Activated naive CD8-positive, alpha-beta T cell treated with anti-CD3 and anti-CD28 coated beads for 36 hours (primary cell): Measurements from ENCODE around the gene RPL26. TPM values are rescaled to one million over a fixed set of nuclear protein-coding genes. Genes with fewer than 3 reads are reported as not detected.
"Not testable (repeated sequence)": the region's sequence is repeated elsewhere in the genome, so short reads cannot be mapped to it uniquely, and the experiment has no call there.

Experiments used
- DNase-seq: peaks from one replicate; pipeline ENCODE4 v3.0.0; 2021
- H3K27ac Mint-ChIP-seq: one replicate; pipeline ENCODE4 v1.8.0; 2022; ENCODE audit warnings: mild to moderate bottlenecking, moderate library complexity, mixed read lengths
- H3K27me3 Mint-ChIP-seq: one replicate; pipeline ENCODE4 v1.8.0; 2022; ENCODE audit warnings: mild to moderate bottlenecking, mixed read lengths
- H3K36me3 Mint-ChIP-seq: one replicate; pipeline ENCODE4 v1.8.0; 2021; ENCODE audit warnings: mild to moderate bottlenecking, mixed read lengths
- H3K4me1 Mint-ChIP-seq: one replicate; pipeline ENCODE4 v1.8.0; 2021; ENCODE audit warnings: mixed read lengths
- H3K4me3 Mint-ChIP-seq: one replicate; pipeline ENCODE4 v1.8.0; 2022; ENCODE audit warnings: mild to moderate bottlenecking, moderate library complexity, mixed read lengths
- H3K9me3 Mint-ChIP-seq: one replicate; pipeline ENCODE4 v1.8.0; 2022; ENCODE audit warnings: mixed read lengths
- total RNA-seq, 2 experiments: library from RNA; stranded (reverse); gene quantifications; one replicate each; pipeline ENCODE4 v1.2.3, GENCODE V29; 2021

The RPL26 gene
- total RNA-seq, 2 experiments from 2014 or later = 2,835 to 2,863 TPM

DNA sequence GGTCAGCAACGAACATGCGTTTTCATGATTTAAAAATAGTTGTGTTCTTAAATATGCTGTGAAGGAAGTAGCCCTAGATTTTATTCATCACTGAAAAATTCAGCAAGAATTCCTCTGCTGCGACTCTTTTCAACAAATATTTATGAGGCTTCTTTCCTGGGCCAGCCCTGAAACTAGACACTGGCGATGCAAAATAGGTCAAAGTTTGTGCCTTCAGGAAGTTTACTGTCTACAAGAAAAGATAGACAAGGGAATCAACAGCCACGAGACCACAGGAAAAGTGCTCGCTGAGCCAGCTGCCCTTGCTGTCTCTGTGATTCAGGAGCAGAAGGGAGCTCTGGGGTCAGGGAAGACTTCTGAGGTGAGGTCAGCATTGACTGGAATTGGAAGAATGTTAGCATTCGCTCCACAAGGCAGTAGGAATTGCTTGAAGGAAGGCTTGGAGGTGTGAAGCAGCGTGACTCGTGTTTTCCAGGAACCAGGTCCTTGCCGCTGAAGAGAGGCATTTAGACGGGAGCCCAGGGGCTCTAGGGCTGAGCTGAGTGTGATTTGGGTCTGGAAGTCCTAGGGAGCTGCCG, 1.9 kb upstream of the RPL26 start:
- peaks cover 5% of the 10 kb centered on the region for H3K27me3 Mint-ChIP-seq
- H3K4me3 Mint-ChIP-seq = peak overlapping the region; percentile 97
- DNase-seq = no peak
- peaks cover 36% of the 10 kb centered on the region for H3K4me1 Mint-ChIP-seq
- no peaks in the 10 kb centered on the region for H3K9me3 Mint-ChIP-seq
- peaks cover 32% of the 10 kb centered on the region for H3K36me3 Mint-ChIP-seq
- H3K27ac Mint-ChIP-seq = no peak overlapping the region

- Mint-ChIP-seq H3K4me1 (peaks cover 53% of the 10 kb centered on the region), H3K36me3 (peaks cover 52% of the 10 kb centered on the region), H3K27ac (peak overlapping the region; percentile 99), H3K4me3 (peak overlapping the region; percentile 97), H3K9me3 (no peaks in the 10 kb centered on the region), H3K27me3 (peaks cover 5% of the 10 kb centered on the region)
- no peak for DNase-seq
These were observed 182 bp downstream of the RPL26 start for GRCh38 chr17:8382880-8383142.

DNA sequence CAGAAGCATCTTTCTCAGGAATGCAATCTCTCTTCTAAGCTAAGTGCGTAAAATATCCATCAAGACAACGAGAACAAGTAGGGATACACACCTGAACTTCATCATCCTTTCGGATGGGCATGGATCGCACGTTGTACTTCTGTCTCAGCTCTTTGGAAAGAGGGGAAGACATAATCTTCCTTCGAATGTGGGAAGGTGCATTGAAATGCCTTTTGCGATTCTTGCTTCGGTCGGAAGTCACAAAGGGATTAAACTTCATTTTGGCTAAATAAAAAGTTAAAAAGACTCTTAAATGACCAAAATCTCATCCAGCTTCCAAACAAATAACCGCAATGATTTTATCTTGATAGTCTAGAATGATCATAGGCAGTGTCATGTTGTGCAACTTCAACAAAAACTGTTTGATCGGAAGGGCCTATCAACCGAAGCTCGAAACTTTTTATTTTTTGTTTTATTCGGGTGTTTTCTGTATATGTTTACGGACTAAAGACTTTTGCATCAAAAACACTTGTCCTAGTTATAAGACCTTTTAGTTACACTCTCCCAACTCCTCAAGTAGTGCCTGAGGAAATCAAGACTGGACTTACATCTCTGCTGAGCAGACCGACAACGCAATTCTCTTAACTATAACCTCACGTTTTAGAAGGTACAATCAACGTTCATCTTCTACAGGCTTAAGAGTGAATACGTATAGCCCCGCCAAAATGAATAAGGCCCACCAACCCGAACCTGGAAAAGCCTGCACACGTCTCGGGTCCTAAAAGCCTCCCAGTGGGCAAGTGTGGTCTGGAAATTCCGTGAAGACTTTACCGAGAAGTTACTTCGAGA, 727 bp downstream of the RPL26 start:
- Mint-ChIP-seq H3K27me3 (peaks cover 5% of the 10 kb centered on the region), H3K4me3 (peak overlapping the region; percentile 97), H3K27ac (peak overlapping the region; percentile 99), H3K4me1 (peaks cover 58% of the 10 kb centered on the region), H3K36me3 (peaks cover 56% of the 10 kb centered on the region), H3K9me3 (no peaks in the 10 kb centered on the region)
- DNase-seq = no peak

GRCh38 chr17:8380049-8380448, 2.9 kb downstream of the RPL26 start:
- Mint-ChIP-seq H3K27ac (peak overlapping the region; percentile 99), H3K4me3 (peak overlapping the region; percentile 97), H3K4me1 (peaks cover 66% of the 10 kb centered on the region), H3K27me3 (peaks cover 5% of the 10 kb centered on the region), H3K36me3 (peaks cover 75% of the 10 kb centered on the region), H3K9me3 (no peaks in the 10 kb centered on the region)
- DNase-seq = no peak

DNA sequence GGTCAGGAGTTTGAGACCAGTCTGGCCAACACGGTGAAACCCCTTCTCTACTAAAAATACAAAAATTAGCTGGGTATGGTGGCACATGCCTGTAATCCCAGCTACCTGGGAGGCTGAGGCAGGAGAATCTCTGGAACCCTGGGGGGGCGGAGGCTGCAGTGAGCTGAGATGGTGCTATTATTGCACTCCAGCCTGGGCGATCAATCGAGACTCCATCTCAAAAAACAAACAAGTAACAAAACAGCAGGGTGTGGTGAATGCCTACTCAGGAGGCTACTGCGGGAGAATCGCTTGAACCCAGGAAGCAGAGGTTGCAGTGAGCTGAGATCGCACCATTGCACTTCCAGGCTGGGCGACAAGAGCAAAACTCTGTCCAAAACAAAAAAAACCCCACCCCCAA, 4.9 kb downstream of the RPL26 start:
- Mint-ChIP-seq H3K27ac (peak overlapping the region; percentile 60), H3K4me3 (peak overlapping the region; percentile 85), H3K36me3 (peaks cover 78% of the 10 kb centered on the region), H3K4me1 (peaks cover 58% of the 10 kb centered on the region)
- H3K27me3 Mint-ChIP-seq, DNase-seq, H3K9me3 Mint-ChIP-seq: not testable (repeated sequence)

DNA sequence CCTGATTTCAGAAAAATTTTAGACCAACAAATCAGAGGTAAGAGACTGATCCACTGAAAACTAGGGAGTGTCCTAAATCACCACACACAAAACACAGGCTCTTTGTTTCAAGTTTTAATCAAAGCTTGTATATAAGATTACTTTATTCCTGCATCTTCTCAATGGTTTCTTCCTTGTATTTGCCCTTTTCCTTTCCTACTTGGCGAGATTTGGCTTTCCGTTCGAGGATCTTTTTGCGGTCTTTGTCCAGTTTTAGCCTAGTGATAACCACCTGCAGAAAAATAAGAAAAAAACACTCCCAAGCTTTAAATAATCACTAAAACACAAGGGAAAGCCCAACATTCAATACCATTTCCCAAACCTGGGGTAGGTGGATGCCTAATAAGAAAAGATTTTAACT, 5.6 kb downstream of the RPL26 start:
- peak overlapping the region; percentile 85 for H3K4me3 Mint-ChIP-seq

DNA sequence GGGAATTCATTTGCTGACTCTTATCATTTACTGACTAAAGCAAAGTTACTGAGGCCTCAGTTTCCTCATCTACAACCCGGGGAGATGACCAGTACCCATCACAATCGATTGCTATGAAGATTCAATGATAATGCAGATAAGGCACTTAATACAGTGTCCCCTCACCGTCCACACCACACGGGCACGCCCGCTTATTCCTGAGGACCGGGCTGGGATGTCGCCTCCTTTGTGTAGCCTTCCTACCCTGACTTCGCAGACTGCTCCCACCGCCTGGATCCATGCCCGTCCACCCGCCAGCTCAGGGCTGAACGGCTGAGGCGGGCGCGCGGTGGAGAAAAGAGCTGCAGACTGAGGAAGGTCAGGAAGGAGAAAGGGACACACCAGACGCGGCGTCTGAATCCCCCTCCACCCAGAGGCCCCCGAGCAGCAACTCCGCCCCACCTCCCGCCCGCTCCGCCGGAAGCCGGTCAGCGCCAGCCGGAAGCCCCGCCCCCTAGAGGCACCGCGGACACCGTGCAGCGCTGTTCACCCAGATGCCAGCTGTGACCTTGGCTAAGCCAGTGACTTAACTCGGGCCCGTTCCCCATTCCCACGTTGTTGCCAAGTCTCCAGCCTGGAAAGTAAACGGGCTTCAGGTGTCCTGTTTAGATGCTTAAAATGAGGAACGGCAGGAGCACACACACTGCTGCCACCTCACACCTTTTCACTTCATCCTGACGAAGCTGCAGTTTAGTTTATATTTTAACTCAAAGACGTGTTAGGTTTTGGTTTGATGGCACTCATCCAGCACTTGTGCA, 6.5 kb downstream of the RPL26 start, which contains the start of gene KRABD2:
TSS of gene KRABD2 (minus strand) at position 434 of the 797 bp plus-strand sequence.
- Mint-ChIP-seq H3K4me3 (peak within 1 kb of the TSS; percentile 85), H3K36me3 (peaks cover 62% of the 10 kb centered on the region), H3K27me3 (no peaks in the 10 kb centered on the region), H3K27ac (peak within 1 kb of the TSS; percentile 85), H3K4me1 (peaks cover 54% of the 10 kb centered on the region), H3K9me3 (no peaks in the 10 kb centered on the region)
- peak; percentile 94 for DNase-seq

More for the DNA sequence above, 5.6 kb downstream of the RPL26 start:
- H3K36me3 Mint-ChIP-seq = peaks cover 71% of the 10 kb centered on the region
- peaks cover 54% of the 10 kb centered on the region for H3K4me1 Mint-ChIP-seq
- no peaks in the 10 kb centered on the region for H3K27me3 Mint-ChIP-seq
- H3K27ac Mint-ChIP-seq = peak overlapping the region; percentile 85
- no peaks in the 10 kb centered on the region for H3K9me3 Mint-ChIP-seq
- no peak for DNase-seq

GRCh38 chr17:8375738-8376259, 7.2 kb downstream of the RPL26 start:
- peaks cover 55% of the 10 kb centered on the region for H3K36me3 Mint-ChIP-seq
- DNase-seq = no peak
- H3K4me1 Mint-ChIP-seq = peaks cover 48% of the 10 kb centered on the region
- peak overlapping the region; percentile 85 for H3K4me3 Mint-ChIP-seq
- no peaks in the 10 kb centered on the region for H3K27me3 Mint-ChIP-seq
- H3K27ac Mint-ChIP-seq = peak overlapping the region; percentile 85
- no peaks in the 10 kb centered on the region for H3K9me3 Mint-ChIP-seq

DNA sequence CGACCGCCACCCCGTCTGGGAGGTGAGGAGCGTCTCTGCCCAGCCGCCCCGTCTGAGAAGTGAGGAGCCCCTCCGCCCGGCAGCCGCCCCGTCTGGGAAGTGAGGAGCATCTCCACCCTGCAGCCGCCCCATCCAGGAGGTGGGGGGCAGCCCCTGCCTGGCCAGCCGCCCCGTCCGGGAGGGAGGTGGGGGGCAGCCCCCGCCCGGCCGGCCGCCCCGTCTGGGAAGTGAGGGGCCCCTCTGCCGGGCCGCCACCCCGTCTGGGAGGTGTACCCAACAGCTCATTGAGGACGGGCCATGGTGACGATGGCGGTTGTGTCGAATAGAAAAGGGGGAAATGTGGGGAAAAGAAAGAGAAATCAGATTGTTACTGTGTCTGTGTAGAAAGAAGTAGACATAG, 9.1 kb downstream of the RPL26 start:
- Mint-ChIP-seq H3K4me1 (peaks cover 36% of the 10 kb centered on the region), H3K36me3 (peaks cover 38% of the 10 kb centered on the region)
- not testable (repeated sequence) for H3K27ac Mint-ChIP-seq, DNase-seq, H3K27me3 Mint-ChIP-seq, H3K4me3 Mint-ChIP-seq, H3K9me3 Mint-ChIP-seq

- H3K4me3 Mint-ChIP-seq = no peak overlapping the region
- H3K27me3 Mint-ChIP-seq = no peaks in the 10 kb centered on the region
- H3K36me3 Mint-ChIP-seq = peaks cover 25% of the 10 kb centered on the region
These were observed 10.6 kb downstream of the RPL26 start for GRCh38 chr17:8372422-8372821.

GRCh38 chr17:8371786-8372185, 11.2 kb downstream of the RPL26 start:
- Mint-ChIP-seq H3K36me3 (peaks cover 21% of the 10 kb centered on the region), H3K4me1 (peaks cover 17% of the 10 kb centered on the region), H3K27me3 (no peaks in the 10 kb centered on the region), H3K9me3 (no peaks in the 10 kb centered on the region), H3K4me3 (no peak overlapping the region), H3K27ac (no peak overlapping the region)
- no peak for DNase-seq

More at GRCh38 chr17:8372422-8372821, 10.6 kb downstream of the RPL26 start:
- no peak for DNase-seq
- Mint-ChIP-seq H3K9me3 (no peaks in the 10 kb centered on the region), H3K27ac (no peak overlapping the region), H3K4me1 (peaks cover 23% of the 10 kb centered on the region)

GRCh38 chr17:8369944-8370343, 13.0 kb downstream of the RPL26 start:
- no peaks in the 10 kb centered on the region for H3K27me3 Mint-ChIP-seq
- no peaks in the 10 kb centered on the region for H3K9me3 Mint-ChIP-seq
- peaks cover 4% of the 10 kb centered on the region for H3K36me3 Mint-ChIP-seq
- DNase-seq = no peak
- H3K27ac Mint-ChIP-seq = no peak overlapping the region
- H3K4me3 Mint-ChIP-seq = no peak overlapping the region
- peaks cover 4% of the 10 kb centered on the region for H3K4me1 Mint-ChIP-seq

GRCh38 chr17:8368193-8368592, 14.8 kb downstream of the RPL26 start:
- Mint-ChIP-seq H3K27ac (no peak overlapping the region), H3K36me3 (peaks cover 2% of the 10 kb centered on the region), H3K4me1 (peaks cover 4% of the 10 kb centered on the region), H3K9me3 (no peaks in the 10 kb centered on the region), H3K4me3 (no peak overlapping the region), H3K27me3 (no peaks in the 10 kb centered on the region)
- no peak for DNase-seq

GRCh38 chr17:8366231-8366630, 16.8 kb downstream of the RPL26 start:
- no peaks in the 10 kb centered on the region for H3K9me3 Mint-ChIP-seq
- H3K4me1 Mint-ChIP-seq = peaks cover 4% of the 10 kb centered on the region
- H3K27me3 Mint-ChIP-seq = no peaks in the 10 kb centered on the region
- DNase-seq = no peak
- peaks cover 2% of the 10 kb centered on the region for H3K36me3 Mint-ChIP-seq
- H3K27ac Mint-ChIP-seq = no peak overlapping the region
- no peak overlapping the region for H3K4me3 Mint-ChIP-seq

DNA sequence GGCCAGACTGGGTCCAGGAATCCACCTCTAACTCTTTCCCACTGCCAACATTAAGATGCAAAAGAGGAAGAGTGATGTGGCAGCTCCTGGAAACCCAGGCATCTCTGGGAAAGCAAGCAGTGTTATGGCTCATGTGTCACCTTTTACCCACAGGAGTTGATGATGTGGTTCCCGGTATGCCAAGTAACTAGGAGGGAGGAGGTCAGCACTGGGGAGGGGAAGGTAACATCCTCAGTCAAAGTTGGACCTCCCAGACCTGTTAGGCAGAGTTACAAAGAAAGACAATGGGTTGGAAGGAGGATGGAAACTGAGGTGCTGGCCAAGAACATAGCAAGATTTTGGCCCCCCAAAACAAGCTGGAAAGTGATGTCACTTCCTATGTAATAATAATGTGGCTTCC, 17.9 kb downstream of the RPL26 start:
- Mint-ChIP-seq H3K36me3 (peaks cover 2% of the 10 kb centered on the region), H3K27ac (no peak overlapping the region), H3K4me1 (peaks cover 2% of the 10 kb centered on the region)

More for the DNA sequence above, 17.9 kb downstream of the RPL26 start:
- no peak overlapping the region for H3K4me3 Mint-ChIP-seq
- no peaks in the 10 kb centered on the region for H3K9me3 Mint-ChIP-seq
- no peak for DNase-seq
- H3K27me3 Mint-ChIP-seq = no peaks in the 10 kb centered on the region
